ENCODE results near the gene RFXANK. TPM values are rescaled to one million over a fixed set of nuclear protein-coding genes. Genes with fewer than 3 reads are reported as not detected.

RFXANK gene
- total and polyA plus RNA-seq, 2 donors (not counting 1 experiment from before 2014, with no cell fraction given) = 77.9 to 100 TPM

DNA sequence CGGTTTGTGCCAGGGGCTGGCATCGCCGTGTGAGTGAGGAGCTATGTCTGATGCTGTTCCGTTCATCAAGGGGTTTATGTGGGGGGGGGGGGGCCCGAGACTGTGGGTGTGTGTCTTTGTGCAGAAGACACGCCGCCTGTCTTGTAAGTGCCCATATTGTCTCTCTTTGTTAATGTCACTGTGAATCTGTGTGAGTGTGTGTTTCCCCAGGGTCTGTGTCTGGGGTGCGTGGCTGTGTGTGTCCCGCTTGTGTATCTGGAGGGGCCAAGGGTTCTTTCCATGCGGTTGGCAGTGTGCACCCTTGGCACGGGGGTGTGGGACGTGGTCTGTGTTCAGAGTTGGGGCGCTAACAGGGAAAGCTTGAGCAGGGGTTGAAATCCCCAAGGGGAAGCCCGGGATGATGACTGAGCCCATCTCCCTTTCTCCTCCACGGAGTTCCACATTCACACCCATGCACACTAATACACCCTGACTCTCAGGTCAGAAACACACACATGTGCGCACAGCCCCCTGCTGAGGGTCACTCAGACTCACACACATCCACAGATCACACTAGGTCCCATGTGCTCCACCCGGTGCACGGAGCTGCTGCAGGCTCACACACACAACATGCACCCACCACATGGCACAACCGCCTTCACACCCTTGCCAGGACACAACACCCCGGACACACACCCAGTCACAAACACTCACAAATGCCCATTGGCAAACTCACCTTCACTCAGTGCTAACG, 21.5 kb downstream of the RFXANK start:
- H4K20me1 ChIP-seq (ENCODE audit: control insufficient read depth, insufficient read depth, low read length, poor library complexity, severe bottlenecking) = no peaks in the 10 kb centered on the region
- H3K4me3 ChIP-seq (ENCODE audit: control extremely low read depth in 1 of 5, extremely low read depth in 1 of 5, insufficient read depth in 1 of 5, low read depth in 2 of 5, low read length in 4 of 5) = no peak overlapping the region
- Mint-ChIP-seq H3K27me3 (peaks cover 51% of the 10 kb centered on the region), H3K27ac (no peak overlapping the region), H3K9me3 (ENCODE audit: insufficient read depth) (no peaks in the 10 kb centered on the region), H3K4me3 (no peak overlapping the region), H3K4me1 (peaks cover 4% of the 10 kb centered on the region)
- H3K4me1 ChIP-seq (ENCODE audit: control insufficient read depth in 2 of 2, insufficient read depth in 2 of 2, low read length in 2 of 2) = peaks cover 0 to 9% of the 10 kb centered on the region in 2 donors
- no peaks in the 10 kb centered on the region for H3K36me3 ChIP-seq (replicated peaks in 1 of 2; ENCODE audit: control extremely low read depth in 1 of 2, control insufficient read depth in 1 of 2, extremely low read depth in 1 of 2, insufficient read depth in 2 of 2, low read length in 1 of 2)
- no peak overlapping the region for H3K4me2 ChIP-seq (replicated peaks; ENCODE audit: low read depth, low read length, poor library complexity, severe bottlenecking)
- H2AFZ ChIP-seq (ENCODE audit: insufficient read depth, low read depth, low read length, poor library complexity, severe bottlenecking) = no peak overlapping the region
- 48% methylated on average over 12 of the region's 21 CpGs for WGBS (ENCODE audit: insufficient coverage)
- intact Hi-C loops (cut with micrococcal nuclease) = no loop called here
- ATAC-seq (ENCODE audit: low read depth) (no peak), DNase-seq (no peak)
- H3K27ac ChIP-seq (ENCODE audit: low read length in 2 of 2) = no peak overlapping the region
- no peak for TF ChIP-seq EZH2 (IDR thresholded peaks at IDR 0.05; ENCODE audit: borderline replicate concordance, insufficient read depth, low read depth, low read length, poor library complexity, severe bottlenecking)
- TF ChIP-seq CTCF (IDR thresholded peaks at IDR 0.05) = no peak
- CTCF ChIA-PET = interaction anchor here (0.7 kb wide), 1 partner anchor 10 kb away, joined by 4 read pairs; the partner anchor contains the start of gene NR2C2AP
- peaks cover 0 to 23% (median 0%) of the 10 kb centered on the region in 3 donors for H3K9me3 ChIP-seq (ENCODE audit: control extremely low read depth in 1 of 3, control insufficient read depth in 2 of 3, insufficient read depth in 1 of 3, low read length in 2 of 3)
- POLR2A ChIA-PET = no interaction called here
- H3K79me2 ChIP-seq (ENCODE audit: control insufficient read depth, insufficient read depth, low read length) = no peaks in the 10 kb centered on the region
- no peak overlapping the region for H3K9ac ChIP-seq (ENCODE audit: low read length)
- peaks cover 0 to 63% (median 31%) of the 10 kb centered on the region in 4 experiments for H3K27me3 ChIP-seq (replicated peaks in 1 of 4; ENCODE audit: control extremely low read depth in 1 of 4, control insufficient read depth in 3 of 4, insufficient read depth in 4 of 4, low read length in 3 of 4)

- no peak for TF ChIP-seq EZH2 (IDR thresholded peaks at IDR 0.05; ENCODE audit: borderline replicate concordance, insufficient read depth, low read depth, low read length, poor library complexity, severe bottlenecking)
- TF ChIP-seq CTCF (IDR thresholded peaks at IDR 0.05) = no peak
- peaks cover 51% of the 10 kb centered on the region for H3K27me3 Mint-ChIP-seq
Measured at GRCh38 chr19:19214159-19214490, 22.1 kb downstream of the RFXANK start.

More at GRCh38 chr19:19214159-19214490, 22.1 kb downstream of the RFXANK start:
- Mint-ChIP-seq H3K4me1 (peaks cover 4% of the 10 kb centered on the region), H3K4me3 (no peak overlapping the region), H3K27ac (no peak overlapping the region), H3K9me3 (ENCODE audit: insufficient read depth) (no peaks in the 10 kb centered on the region)
- Histone ChIP-seq H3K79me2 (ENCODE audit: control insufficient read depth, insufficient read depth, low read length) (no peaks in the 10 kb centered on the region), H3K4me2 (replicated peaks; ENCODE audit: low read depth, low read length, poor library complexity, severe bottlenecking) (no peak overlapping the region), H3K4me3 (ENCODE audit: control extremely low read depth in 1 of 5, extremely low read depth in 1 of 5, insufficient read depth in 1 of 5, low read depth in 2 of 5, low read length in 4 of 5) (no peak overlapping the region), H3K27ac (ENCODE audit: low read length in 2 of 2) (no peak overlapping the region), H3K36me3 (replicated peaks in 1 of 2; ENCODE audit: control extremely low read depth in 1 of 2, control insufficient read depth in 1 of 2, extremely low read depth in 1 of 2, insufficient read depth in 2 of 2, low read length in 1 of 2) (no peaks in the 10 kb centered on the region), H4K20me1 (ENCODE audit: control insufficient read depth, insufficient read depth, low read length, poor library complexity, severe bottlenecking) (no peaks in the 10 kb centered on the region), H3K27me3 (replicated peaks in 1 of 4; ENCODE audit: control extremely low read depth in 1 of 4, control insufficient read depth in 3 of 4, insufficient read depth in 4 of 4, low read length in 3 of 4) (peaks cover 0 to 63% (median 31%) of the 10 kb centered on the region in 4 experiments), H3K4me1 (ENCODE audit: control insufficient read depth in 2 of 2, insufficient read depth in 2 of 2, low read length in 2 of 2) (peaks cover 0 to 9% of the 10 kb centered on the region in 2 donors), H3K9me3 (ENCODE audit: control extremely low read depth in 1 of 3, control insufficient read depth in 2 of 3, insufficient read depth in 1 of 3, low read length in 2 of 3) (peaks cover 0 to 23% (median 0%) of the 10 kb centered on the region in 3 donors), H2AFZ (ENCODE audit: insufficient read depth, low read depth, low read length, poor library complexity, severe bottlenecking) (no peak overlapping the region), H3K9ac (ENCODE audit: low read length) (no peak overlapping the region)
- 4% methylated on average over 4 of the region's 5 CpGs for WGBS (ENCODE audit: insufficient coverage)
- intact Hi-C loops (cut with micrococcal nuclease) = no loop called here
- ChIA-PET CTCF (interaction anchor here (0.5 to 0.7 kb wide), 2 partner anchors 11 to 289 kb away, joined by 3 to 4 read pairs; partner anchors contain the start of gene NR2C2AP), POLR2A (no interaction called here)
- DNase-seq (no peak), ATAC-seq (ENCODE audit: low read depth) (no peak)

All from B cell (primary cell).